HEK293T (cell line): ENCODE data around the gene INSL3.

Experiments used
- CTCF ChIA-PET: fragments of 350-600 bp; formaldehyde crosslinking; extraction: SDS; loops from one replicate; lab custom pipeline; 2021; ENCODE audit warnings: antibody characterized with exemption, inconsistent platforms; lab: Yijun Ruan, JAX
- POLR2A ChIA-PET: fragments of 350-600 bp; formaldehyde crosslinking; extraction: SDS; loops from one replicate; lab custom pipeline; 2020; ENCODE audit warnings: antibody characterized with exemption, inconsistent platforms; lab: Yijun Ruan, JAX
- DNase-seq: peaks from one replicate; pipeline ENCODE4 v3.0.0; 2012; ENCODE audit warnings: mixed read lengths; ENCODE audit errors: extremely low spot score
- ARNT ChIP-seq: fragments of 450-650 bp; IDR thresholded peaks from 2 replicates; pipeline ENCODE4 v1.6.1; 2017; ENCODE audit warnings: mild to moderate bottlenecking
- BHLHE40 ChIP-seq: fragments of 450-650 bp; IDR thresholded peaks from 2 replicates; pipeline ENCODE4 v1.6.1; 2016; ENCODE audit warnings: mild to moderate bottlenecking, moderate library complexity, borderline replicate concordance
- CTBP1 ChIP-seq: fragments of 450-650 bp; IDR thresholded peaks from 2 replicates; pipeline ENCODE4 v1.6.1; 2016; ENCODE audit warnings: borderline replicate concordance
- ELF4 ChIP-seq: fragments of 450-650 bp; IDR thresholded peaks from 2 replicates; pipeline ENCODE4 v1.6.1; 2017; ENCODE audit warnings: antibody characterized with exemption
- FOXA1 ChIP-seq: fragments of 450-650 bp; IDR thresholded peaks from 2 replicates; pipeline ENCODE4 v1.6.1; 2016; ENCODE audit warnings: mild to moderate bottlenecking
- FOXK2 ChIP-seq: fragments of 450-650 bp; IDR thresholded peaks from 2 replicates; pipeline ENCODE4 v1.6.1; 2016; ENCODE audit warnings: mild to moderate bottlenecking
- FOXM1 ChIP-seq: fragments of 450-650 bp; IDR thresholded peaks from 2 replicates; pipeline ENCODE4 v1.6.1; 2017; ENCODE audit warnings: mild to moderate bottlenecking, borderline replicate concordance
- HDGF ChIP-seq: fragments of 450-650 bp; IDR thresholded peaks from 2 replicates; pipeline ENCODE4 v1.6.1; 2017; ENCODE audit warnings: antibody characterized with exemption, borderline replicate concordance
- L3MBTL2 ChIP-seq: fragments of 450-650 bp; conservative IDR thresholded peaks from 2 replicates; pipeline ENCODE4 v1.6.1; 2016; ENCODE audit warnings: mild to moderate bottlenecking
- LEF1 ChIP-seq: fragments of 450-650 bp; IDR thresholded peaks from 2 replicates; pipeline ENCODE4 v1.6.1; 2017; ENCODE audit warnings: mild to moderate bottlenecking, borderline replicate concordance
- NFRKB ChIP-seq: fragments of 450-650 bp; IDR thresholded peaks from 2 replicates; pipeline ENCODE4 v1.6.1; 2016; ENCODE audit warnings: mild to moderate bottlenecking, moderate library complexity
- PKNOX1 ChIP-seq: fragments of 450-650 bp; IDR thresholded peaks from 2 replicates; pipeline ENCODE4 v1.6.1; 2016
- SP1 ChIP-seq: fragments of 450-650 bp; IDR thresholded peaks from 2 replicates; pipeline ENCODE4 v1.6.1; 2017
- SUZ12 ChIP-seq: fragments of 450-650 bp; IDR thresholded peaks from 2 replicates; pipeline ENCODE4 v1.6.1; 2016; ENCODE audit warnings: mild to moderate bottlenecking
- TARDBP ChIP-seq: fragments of 450-650 bp; IDR thresholded peaks from 2 replicates; pipeline ENCODE4 v1.6.1; 2016
- ZNF384 ChIP-seq: fragments of 450-650 bp; IDR thresholded peaks from 2 replicates; pipeline ENCODE4 v1.6.1; 2016

INSL3 gene

GRCh38 chr19:17860331-17860992, 39.1 kb upstream of the INSL3 start:
- ChIA-PET CTCF (interaction anchor here (0.7 to 1.0 kb wide), 2 partner anchors 10 to 559 kb away, joined by 3 to 7 read pairs; partner anchors contain the start of gene SSBP4), POLR2A (interaction anchor here (0.9 to 3.8 kb wide), 8 partner anchors 15 to 441 kb away, joined by 3 to 80 read pairs (median 6); partner anchors contain the start of gene CCDC124)
- TF ChIP-seq HDGF (no peak), BHLHE40 (no peak), NFRKB (no peak)
- no peak for DNase-seq

- ChIA-PET CTCF (interaction anchor here (0.5 to 1.4 kb wide), 8 partner anchors 10 to 499 kb away, joined by 3 to 8 read pairs (median 4); partner anchors contain the start of gene CCDC124), POLR2A (interaction anchor here (0.6 to 3.8 kb wide), 46 partner anchors 8 to 469 kb away, joined by 3 to 80 read pairs (median 4); partner anchors contain the start of genes CCDC124, JAK3, JUND and MAP1S)
- DNase-seq = peak; percentile 95
- TF ChIP-seq HDGF (no peak), ZNF384 (no peak), CTBP1 (no peak), FOXM1 (no peak), SUZ12 (no peak; the same call in 1 of the 2 replicates), FOXA1 (no peak), SP1 (no peak), TARDBP (no peak), LEF1 (peak; percentile 41; the same call in 1 of the 2 replicates), ELF4 (peak; percentile 90), PKNOX1 (peak; percentile 100), NFRKB (no peak), FOXK2 (peak; percentile 55; the same call in 1 of the 2 replicates), BHLHE40 (no peak), ARNT (no peak), L3MBTL2 (no peak)
Observed at GRCh38 chr19:17859533-17860330, 38.4 kb upstream of the INSL3 start, which contains the start of gene RPL18A. RPL18A (plus strand) TSS chr19:17859910; CDS start chr19:17859957, 47 bp downstream.

- DNase-seq = peak; percentile 79
- CTCF ChIA-PET = no interaction called here
- TF ChIP-seq ARNT (no peak), ZNF384 (no peak), FOXK2 (no peak), FOXM1 (no peak)
- POLR2A ChIA-PET = no interaction called here
Observed at GRCh38 chr19:17855280-17856152, 34.2 kb upstream of the INSL3 start.

GRCh38 chr19:17854061-17854460, 32.7 kb upstream of the INSL3 start:
- DNase-seq = no peak
- POLR2A ChIA-PET = no interaction called here
- CTCF ChIA-PET = interaction anchor here (0.9 kb wide), 1 partner anchor 69 kb away, joined by 3 read pairs; no protein-coding TSS in a partner anchor
- no peak for TF ChIP-seq TARDBP
- TF ChIP-seq SP1 = no peak
- TF ChIP-seq NFRKB = no peak
- no peak for TF ChIP-seq ARNT
- no peak for TF ChIP-seq FOXK2
- no peak for TF ChIP-seq LEF1
- no peak for TF ChIP-seq BHLHE40

- POLR2A ChIA-PET = interaction anchor here (3.5 kb wide), 1 partner anchor 11 kb away, joined by 21 read pairs; the partner anchor contains the start of gene RPL18A
- no peak for DNase-seq
- TF ChIP-seq L3MBTL2 (no peak), PKNOX1 (no peak), TARDBP (no peak), ELF4 (no peak), FOXM1 (no peak), SP1 (no peak), FOXK2 (no peak), CTBP1 (no peak), FOXA1 (no peak), HDGF (no peak), ZNF384 (no peak), ARNT (no peak), LEF1 (no peak), BHLHE40 (no peak), SUZ12 (no peak), NFRKB (no peak)
- CTCF ChIA-PET = interaction anchor here (0.6 to 1.3 kb wide), 2 partner anchors 11 to 85 kb away, joined by 3 to 8 read pairs; partner anchors contain the start of gene RPL18A
Observed at GRCh38 chr19:17848595-17849292, 27.4 kb upstream of the INSL3 start.
